Measurements from ENCODE around the gene PRKCH. TPM values are rescaled to one million over a fixed set of nuclear protein-coding genes. Genes with fewer than 3 reads are reported as not detected.

The PRKCH gene
- total RNA-seq, 1 experiment from 2014 or later, result 5.2 TPM

- H3K4ac ChIP-seq (ENCODE audit: low read depth, low read length), result no peak overlapping the region
- H3K27me3 ChIP-seq (ENCODE audit: insufficient read depth, low read length), result no peaks in the 10 kb centered on the region
- WGBS (ENCODE audit: extremely low coverage, insufficient read length, low lambda C conversion rate), result no CpG with 5 or more reads among the region's 15 CpGs
- Mint-ChIP-seq H3K27me3 (ENCODE audit: low read depth) (no peaks in the 10 kb centered on the region), H3K9me3 (peaks cover 0 to 9% of the 10 kb centered on the region in 2 experiments; a peak in 3 of 5 replicates), H3K27ac (no peak overlapping the region), H3K4me1 (peaks cover 16 to 17% of the 10 kb centered on the region in 2 experiments), H3K4me3 (no peak overlapping the region; a peak in 1 of 5 replicates), H3K36me3 (ENCODE audit: insufficient read depth in 1 of 3, low read depth in 3 of 3) (peaks cover 0 to 9% (median 6%) of the 10 kb centered on the region in 3 experiments; a peak in 2 of 7 replicates)
- H3T11ph ChIP-seq (ENCODE audit: low read length), result no peak overlapping the region
- H3K56ac ChIP-seq (ENCODE audit: insufficient read length, low read depth, low read length), result no peak overlapping the region
- no peak overlapping the region for H4K91ac ChIP-seq (ENCODE audit: insufficient read length, low read depth, low read length)
- no peak overlapping the region for H3K18ac ChIP-seq (ENCODE audit: insufficient read length, low read depth, low read length)
- no peak overlapping the region for H2BK12ac ChIP-seq (ENCODE audit: insufficient read length, low read depth, low read length)
- no peak overlapping the region for H4K8ac ChIP-seq (replicated peaks; ENCODE audit: insufficient read length, low read depth, low read length)
- H3K79me2 ChIP-seq (ENCODE audit: insufficient read depth, low read length), result no peaks in the 10 kb centered on the region
- no peaks in the 10 kb centered on the region for H4K20me1 ChIP-seq (ENCODE audit: control insufficient read depth, insufficient read depth, insufficient read length)
- H3K14ac ChIP-seq (ENCODE audit: insufficient read depth, low read length), result no peak overlapping the region
- no peaks in the 10 kb centered on the region for H3K79me1 ChIP-seq (ENCODE audit: insufficient read depth, low read depth, low read length, poor library complexity, severe bottlenecking)
- H4K5ac ChIP-seq (ENCODE audit: insufficient read length, low read depth, low read length), result no peak overlapping the region
- H3K27ac ChIP-seq (ENCODE audit: insufficient read length, low read depth, low read length), result no peak overlapping the region
- no peak overlapping the region for H3K23ac ChIP-seq (ENCODE audit: insufficient read length, low read depth, low read length)
- H2AK5ac ChIP-seq (ENCODE audit: insufficient read length, low read length), result no peak overlapping the region
- H3K4me1 ChIP-seq (ENCODE audit: insufficient read depth, low read length), result peaks cover 3% of the 10 kb centered on the region; the same call in 1 of the 2 replicates
- no peak overlapping the region for H2BK5ac ChIP-seq (ENCODE audit: insufficient read length, low read length)
- H2BK20ac ChIP-seq (ENCODE audit: low read depth, low read length, poor library complexity, severe bottlenecking), result no peak overlapping the region
- H3K4me2 ChIP-seq (ENCODE audit: insufficient read depth, insufficient read length, low read length), result no peak overlapping the region
- no peaks in the 10 kb centered on the region for H3K23me2 ChIP-seq (ENCODE audit: insufficient read length, low read depth, low read length, poor library complexity, severe bottlenecking)
- DNase-seq, result no peak
- TF ChIP-seq CTCF (conservative IDR thresholded peaks at IDR 0.05), result no peak
- no peak overlapping the region for H2AFZ ChIP-seq (ENCODE audit: low read length)
- H2BK15ac ChIP-seq (ENCODE audit: low read depth, low read length), result no peak overlapping the region
- H2BK120ac ChIP-seq (ENCODE audit: low read depth, low read length, poor library complexity, severe bottlenecking), result no peak overlapping the region
- H3K9me3 ChIP-seq (ENCODE audit: control insufficient read depth, low read depth, low read length), result no peaks in the 10 kb centered on the region
- no peak overlapping the region for H3K9ac ChIP-seq (ENCODE audit: extremely low read depth, insufficient read length, low read length)
These were observed 139.6 kb downstream of the PRKCH start for GRCh38 chr14:61460718-61461611.
